Measurements from ENCODE around the gene ACR.

Gene ACR

GRCh38 chr22:50706481-50707125 is 31.4 kb upstream of the ACR start:
- no peak for TF ChIP-seq CTCF (IDR thresholded peaks at IDR 0.05; ENCODE audit: control extremely low read depth, extremely low read depth, low read depth, missing control alignments)
- POLR2A ChIA-PET: no interaction called here
- DNase-seq (ENCODE audit: extremely low spot score): no peak
- CTCF ChIA-PET: no interaction called here

DNA sequence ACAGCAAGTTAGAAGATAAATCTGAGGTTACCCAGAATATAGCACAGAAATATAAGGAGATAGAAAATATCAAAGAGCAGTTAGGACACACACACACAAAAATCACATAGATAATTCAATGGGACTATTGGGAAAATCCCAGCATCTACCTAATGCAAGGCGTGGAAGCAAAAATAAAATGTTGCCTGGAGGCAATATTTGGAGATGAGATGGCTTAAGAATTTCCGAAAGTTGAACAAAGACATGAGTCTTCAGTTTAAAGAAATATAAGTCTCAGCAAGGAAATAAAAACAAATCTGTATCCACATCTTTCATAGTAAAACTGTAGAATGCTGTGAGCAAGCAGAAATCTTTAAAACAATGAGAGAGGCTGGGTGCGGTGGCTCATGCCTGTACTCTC is 29.5 kb upstream of the ACR start:
- ChIA-PET POLR2A (no interaction called here), CTCF (no interaction called here)
- no peak for DNase-seq (ENCODE audit: extremely low spot score)
- no peak for TF ChIP-seq CTCF (IDR thresholded peaks at IDR 0.05; ENCODE audit: control extremely low read depth, extremely low read depth, low read depth, missing control alignments)

- DNase-seq (ENCODE audit: extremely low spot score): no peak
- CTCF ChIA-PET: no interaction called here
- TF ChIP-seq CTCF (IDR thresholded peaks at IDR 0.05; ENCODE audit: control extremely low read depth, extremely low read depth, low read depth, missing control alignments): no peak
- POLR2A ChIA-PET: no interaction called here
Measured at GRCh38 chr22:50708996-50709395, 29.0 kb upstream of the ACR start.

GRCh38 chr22:50710221-50710620 is 27.8 kb upstream of the ACR start:
- no peak for TF ChIP-seq CTCF (IDR thresholded peaks at IDR 0.05; ENCODE audit: control extremely low read depth, extremely low read depth, low read depth, missing control alignments)
- ChIA-PET CTCF (no interaction called here), POLR2A (no interaction called here)
- no peak for DNase-seq (ENCODE audit: extremely low spot score)

- ChIA-PET POLR2A (no interaction called here), CTCF (no interaction called here)
- TF ChIP-seq CTCF (IDR thresholded peaks at IDR 0.05; ENCODE audit: control extremely low read depth, extremely low read depth, low read depth, missing control alignments): no peak
- no peak for DNase-seq (ENCODE audit: extremely low spot score)
Measured at GRCh38 chr22:50710886-50711285, 27.1 kb upstream of the ACR start.

DNA sequence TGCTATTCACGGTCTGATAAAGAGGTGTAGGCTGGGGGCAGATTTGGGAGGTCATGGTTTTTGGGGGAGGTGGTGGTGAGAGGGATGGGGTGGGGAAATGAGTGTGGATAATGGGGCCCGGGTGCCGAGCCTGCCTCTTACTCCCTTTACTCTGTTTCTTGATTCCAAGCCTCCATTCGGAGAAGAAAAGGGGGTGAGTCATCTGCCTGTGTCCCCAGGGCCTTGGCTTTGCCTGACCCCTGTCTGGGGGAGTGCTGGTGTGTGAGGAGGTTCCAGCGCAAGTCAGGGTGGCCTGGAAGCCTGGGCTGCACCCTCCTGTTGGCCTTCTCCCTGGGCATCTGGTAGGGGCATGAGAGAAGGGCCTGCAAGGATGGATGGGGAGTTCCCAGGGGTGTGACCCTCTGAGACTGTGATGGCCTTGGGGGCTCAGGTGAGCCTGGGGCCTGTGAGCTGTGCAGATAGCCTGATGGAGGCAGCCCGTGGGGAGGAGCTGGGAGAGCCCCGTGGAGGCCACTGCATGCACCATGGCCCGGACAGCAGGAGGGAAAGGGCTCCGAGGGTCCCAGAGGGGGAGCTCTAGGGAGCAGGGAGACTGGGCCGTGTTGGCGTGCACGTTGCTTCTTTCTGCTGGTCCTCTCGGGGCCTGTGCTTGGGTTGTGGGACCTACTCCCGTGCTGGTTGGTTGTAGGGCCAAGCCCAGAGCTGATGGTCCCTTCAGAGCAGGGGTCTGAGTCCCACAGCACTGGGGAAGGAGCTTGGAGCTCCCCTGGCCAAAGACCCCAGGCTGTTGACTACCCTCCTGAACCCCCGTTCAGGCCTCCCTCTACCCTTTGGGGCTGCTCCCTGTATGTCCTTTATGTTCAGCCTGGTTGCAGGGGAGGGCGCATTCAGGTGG is 26.3 kb upstream of the ACR start:
- ChIA-PET CTCF (no interaction called here), POLR2A (no interaction called here)
- DNase-seq (ENCODE audit: extremely low spot score): no peak
- TF ChIP-seq CTCF (IDR thresholded peaks at IDR 0.05; ENCODE audit: control extremely low read depth, extremely low read depth, low read depth, missing control alignments): no peak
